SK-N-SH (cell line): ENCODE results near the gene FLT4.

Experiments used
- ELF1 ChIP-seq: IDR thresholded peaks from 2 replicates; pipeline ENCODE4 v1.4.0; 2012
- EP300 ChIP-seq, 2 experiments: IDR thresholded peaks; 2 replicates each; pipeline versions ENCODE4 v1.4.0 to v1.6.1; 2012; ENCODE audit warnings: borderline replicate concordance in 1 of 2, low read depth in 1 of 2, low read length in 1 of 2
- EZH2phosphoT487 ChIP-seq: fragments of 200-600 bp; sonication (generic); IDR thresholded peaks from 2 replicates; pipeline ENCODE4 v1.6.1; 2017; ENCODE audit warnings: low read depth, mixed run types, mild to moderate bottlenecking, antibody characterized with exemption, moderate library complexity, borderline replicate concordance
- GATA2 ChIP-seq: sonication (generic); formaldehyde crosslinking; IDR thresholded peaks from 2 replicates; pipeline ENCODE4 v1.5.0; 2020; ENCODE audit warnings: mild to moderate bottlenecking, missing genetic modification reagents
- MAX ChIP-seq: IDR thresholded peaks from 2 replicates; pipeline ENCODE4 v1.4.0; 2012; ENCODE audit warnings: low read depth
- MXI1 ChIP-seq: IDR thresholded peaks from 2 replicates; pipeline ENCODE4 v1.6.1; 2012; ENCODE audit warnings: mild to moderate bottlenecking, low read depth, low read length, improper control_type of control experiment
- POLR2AphosphoS5 ChIP-seq: IDR thresholded peaks from 2 replicates; pipeline ENCODE4 v1.6.1; 2012; ENCODE audit warnings: low read depth, low read length
- RAD21 ChIP-seq: IDR thresholded peaks from 2 replicates; pipeline ENCODE4 v1.6.1; 2012; ENCODE audit warnings: mild to moderate bottlenecking, low read length
- SIN3A ChIP-seq: IDR thresholded peaks from 2 replicates; pipeline ENCODE4 v1.6.1; 2012; ENCODE audit warnings: low read depth, mild to moderate bottlenecking, low read length, moderate library complexity, borderline replicate concordance
- TAF1 ChIP-seq: IDR thresholded peaks from 2 replicates; pipeline ENCODE4 v1.6.1; 2012; ENCODE audit warnings: low read depth, mild to moderate bottlenecking, low read length, moderate library complexity, borderline replicate concordance
- USF1 ChIP-seq: IDR thresholded peaks from 2 replicates; pipeline ENCODE4 v1.4.0; 2012; ENCODE audit warnings: low read depth, borderline replicate concordance
- USF2 ChIP-seq: fragments of 150-350 bp; IDR thresholded peaks from 2 replicates; pipeline ENCODE4 v1.6.1; 2017; ENCODE audit warnings: antibody characterized with exemption, low read length, low read depth, borderline replicate concordance
- TF ChIP-seq, protein P1 (sequence below): fragments of 200-600 bp; sonication (generic); IDR thresholded peaks from 2 replicates; pipeline ENCODE4 v1.6.1; 2017; ENCODE audit warnings: antibody characterized with exemption, mild to moderate bottlenecking, moderate library complexity
- TF ChIP-seq, protein P2 (sequence below): IDR thresholded peaks from 2 replicates; pipeline ENCODE4; 2012

- TF ChIP-seq RAD21 (no peak), GATA2 (CRISPR knock-in tag) (no peak), SIN3A (no peak), ELF1 (no peak), EP300 (IDR thresholded peaks at IDR 0.05; ENCODE audit: borderline replicate concordance in 1 of 2, low read depth in 1 of 2, low read length in 1 of 2) (no peak), MXI1 (no peak), USF1 (no peak), MAX (no peak), EZH2phosphoT487 (no peak), POLR2AphosphoS5 (no peak), USF2 (no peak), TAF1 (no peak)
- TF ChIP-seq, protein P1, sequence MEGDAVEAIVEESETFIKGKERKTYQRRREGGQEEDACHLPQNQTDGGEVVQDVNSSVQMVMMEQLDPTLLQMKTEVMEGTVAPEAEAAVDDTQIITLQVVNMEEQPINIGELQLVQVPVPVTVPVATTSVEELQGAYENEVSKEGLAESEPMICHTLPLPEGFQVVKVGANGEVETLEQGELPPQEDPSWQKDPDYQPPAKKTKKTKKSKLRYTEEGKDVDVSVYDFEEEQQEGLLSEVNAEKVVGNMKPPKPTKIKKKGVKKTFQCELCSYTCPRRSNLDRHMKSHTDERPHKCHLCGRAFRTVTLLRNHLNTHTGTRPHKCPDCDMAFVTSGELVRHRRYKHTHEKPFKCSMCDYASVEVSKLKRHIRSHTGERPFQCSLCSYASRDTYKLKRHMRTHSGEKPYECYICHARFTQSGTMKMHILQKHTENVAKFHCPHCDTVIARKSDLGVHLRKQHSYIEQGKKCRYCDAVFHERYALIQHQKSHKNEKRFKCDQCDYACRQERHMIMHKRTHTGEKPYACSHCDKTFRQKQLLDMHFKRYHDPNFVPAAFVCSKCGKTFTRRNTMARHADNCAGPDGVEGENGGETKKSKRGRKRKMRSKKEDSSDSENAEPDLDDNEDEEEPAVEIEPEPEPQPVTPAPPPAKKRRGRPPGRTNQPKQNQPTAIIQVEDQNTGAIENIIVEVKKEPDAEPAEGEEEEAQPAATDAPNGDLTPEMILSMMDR, result no peak
- TF ChIP-seq, protein P2, sequence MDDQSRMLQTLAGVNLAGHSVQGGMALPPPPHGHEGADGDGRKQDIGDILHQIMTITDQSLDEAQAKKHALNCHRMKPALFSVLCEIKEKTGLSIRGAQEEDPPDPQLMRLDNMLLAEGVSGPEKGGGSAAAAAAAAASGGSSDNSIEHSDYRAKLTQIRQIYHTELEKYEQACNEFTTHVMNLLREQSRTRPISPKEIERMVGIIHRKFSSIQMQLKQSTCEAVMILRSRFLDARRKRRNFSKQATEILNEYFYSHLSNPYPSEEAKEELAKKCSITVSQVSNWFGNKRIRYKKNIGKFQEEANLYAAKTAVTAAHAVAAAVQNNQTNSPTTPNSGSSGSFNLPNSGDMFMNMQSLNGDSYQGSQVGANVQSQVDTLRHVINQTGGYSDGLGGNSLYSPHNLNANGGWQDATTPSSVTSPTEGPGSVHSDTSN, result no peak
Measured at GRCh38 chr5:180696116-180696515, 46.7 kb upstream of the FLT4 start.
